ENCODE data around the gene GPR157.

DNA sequence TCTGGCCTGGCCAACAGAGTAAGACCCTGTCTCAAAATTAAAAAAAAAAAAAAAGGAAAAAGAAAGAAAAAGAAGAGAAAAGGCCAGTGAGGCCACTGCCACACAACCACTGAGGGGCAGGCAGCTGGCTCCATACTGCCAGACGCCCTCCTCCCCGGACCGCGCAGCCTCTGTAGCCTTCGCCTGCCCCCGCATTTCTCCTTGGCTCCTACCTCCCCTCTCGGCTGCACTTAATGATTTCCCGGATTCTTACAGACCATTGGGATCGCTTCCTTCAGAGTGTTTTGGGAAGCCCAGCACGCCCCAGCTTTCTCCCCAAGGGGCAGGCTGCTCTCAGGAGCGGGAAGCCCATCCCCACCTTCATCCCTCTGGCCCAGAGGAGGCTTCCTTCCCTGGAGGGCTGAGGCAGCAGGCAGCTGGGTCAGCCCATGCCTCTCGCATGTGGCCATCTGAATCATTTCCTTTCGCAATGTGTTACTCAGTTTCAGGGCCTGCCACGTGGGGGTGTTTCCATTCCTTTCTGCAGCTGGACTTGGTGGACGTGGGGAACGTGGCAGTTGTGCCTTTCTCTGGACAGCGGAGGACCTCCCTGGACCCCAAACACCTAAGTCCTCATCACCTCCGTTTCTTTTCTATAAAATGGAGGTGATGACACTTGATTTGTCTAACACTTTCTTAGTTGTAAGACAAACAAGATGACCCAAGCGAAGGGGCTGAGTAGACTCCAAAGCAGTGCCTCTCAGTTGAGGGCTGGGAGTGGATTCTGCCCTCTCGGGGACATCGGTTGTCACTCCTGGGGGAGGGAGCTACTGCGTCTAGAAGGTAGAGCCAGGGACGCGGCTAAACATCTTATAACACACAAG is 61.7 kb downstream of the GPR157 start:
- TF ChIP-seq CEBPB (IDR thresholded peaks at IDR 0.05), result no peak
- TF ChIP-seq, protein P1, sequence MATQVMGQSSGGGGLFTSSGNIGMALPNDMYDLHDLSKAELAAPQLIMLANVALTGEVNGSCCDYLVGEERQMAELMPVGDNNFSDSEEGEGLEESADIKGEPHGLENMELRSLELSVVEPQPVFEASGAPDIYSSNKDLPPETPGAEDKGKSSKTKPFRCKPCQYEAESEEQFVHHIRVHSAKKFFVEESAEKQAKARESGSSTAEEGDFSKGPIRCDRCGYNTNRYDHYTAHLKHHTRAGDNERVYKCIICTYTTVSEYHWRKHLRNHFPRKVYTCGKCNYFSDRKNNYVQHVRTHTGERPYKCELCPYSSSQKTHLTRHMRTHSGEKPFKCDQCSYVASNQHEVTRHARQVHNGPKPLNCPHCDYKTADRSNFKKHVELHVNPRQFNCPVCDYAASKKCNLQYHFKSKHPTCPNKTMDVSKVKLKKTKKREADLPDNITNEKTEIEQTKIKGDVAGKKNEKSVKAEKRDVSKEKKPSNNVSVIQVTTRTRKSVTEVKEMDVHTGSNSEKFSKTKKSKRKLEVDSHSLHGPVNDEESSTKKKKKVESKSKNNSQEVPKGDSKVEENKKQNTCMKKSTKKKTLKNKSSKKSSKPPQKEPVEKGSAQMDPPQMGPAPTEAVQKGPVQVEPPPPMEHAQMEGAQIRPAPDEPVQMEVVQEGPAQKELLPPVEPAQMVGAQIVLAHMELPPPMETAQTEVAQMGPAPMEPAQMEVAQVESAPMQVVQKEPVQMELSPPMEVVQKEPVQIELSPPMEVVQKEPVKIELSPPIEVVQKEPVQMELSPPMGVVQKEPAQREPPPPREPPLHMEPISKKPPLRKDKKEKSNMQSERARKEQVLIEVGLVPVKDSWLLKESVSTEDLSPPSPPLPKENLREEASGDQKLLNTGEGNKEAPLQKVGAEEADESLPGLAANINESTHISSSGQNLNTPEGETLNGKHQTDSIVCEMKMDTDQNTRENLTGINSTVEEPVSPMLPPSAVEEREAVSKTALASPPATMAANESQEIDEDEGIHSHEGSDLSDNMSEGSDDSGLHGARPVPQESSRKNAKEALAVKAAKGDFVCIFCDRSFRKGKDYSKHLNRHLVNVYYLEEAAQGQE (IDR thresholded peaks at IDR 0.05; ENCODE audit: low read depth), result no peak
- TF ChIP-seq RAD21 (IDR thresholded peaks at IDR 0.05; ENCODE audit: low read depth), result no peak
- TF ChIP-seq YY1 (IDR thresholded peaks at IDR 0.05; ENCODE audit: low read depth), result no peak
- no peak for TF ChIP-seq EGR1 (IDR thresholded peaks at IDR 0.05)
- no peak for TF ChIP-seq EP300 (IDR thresholded peaks at IDR 0.05; ENCODE audit: borderline replicate concordance)
- TF ChIP-seq MAX (IDR thresholded peaks at IDR 0.05), result no peak

Measured in Ishikawa (cell line).